Osteoblast (primary cell): ENCODE measurements around the gene IL27RA. TPM values are rescaled to one million over a fixed set of nuclear protein-coding genes. Genes with fewer than 3 reads are reported as not detected.

ENCODE experiments used
- DNase-seq: peaks from one replicate; pipeline ENCODE4 v3.0.0; 2011; ENCODE audit warnings: low spot score, mixed read lengths; ENCODE audit not compliant: insufficient read length; ENCODE audit errors: missing footprints
- H2AFZ ChIP-seq: 2 replicates; pipeline ENCODE4 v1.6.0; 2011; ENCODE audit warnings: mild to moderate bottlenecking, low read length
- H3K27ac ChIP-seq: 2 replicates; pipeline ENCODE4 v1.5.1; 2011; ENCODE audit warnings: mild to moderate bottlenecking, low read depth, low read length, moderate library complexity
- H3K27me3 ChIP-seq: 2 replicates; pipeline ENCODE4 v1.6.0; 2012; ENCODE audit warnings: mild to moderate bottlenecking, control low read depth, inconsistent platforms, low read length, moderate library complexity; ENCODE audit not compliant: insufficient read depth
- H3K36me3 ChIP-seq: 2 replicates; pipeline ENCODE4 v1.5.1; 2011; ENCODE audit warnings: mild to moderate bottlenecking, low read length, control low read depth, moderate library complexity; ENCODE audit not compliant: insufficient read depth
- H3K4me1 ChIP-seq: 2 replicates; pipeline ENCODE4 v1.5.1; 2011; ENCODE audit warnings: mild to moderate bottlenecking, low read length, control low read depth, moderate library complexity; ENCODE audit not compliant: insufficient read depth
- H3K4me2 ChIP-seq: 2 replicates; pipeline ENCODE4 v1.6.0; 2011; ENCODE audit warnings: mild to moderate bottlenecking, low read length; ENCODE audit not compliant: insufficient read depth
- H3K4me3 ChIP-seq: fragments of 200-600 bp; sonication (generic); 3 replicates; pipeline ENCODE4 v1.5.1; 2012; ENCODE audit warnings: mild to moderate bottlenecking, low read length, inconsistent platforms; ENCODE audit not compliant: insufficient read depth
- H3K79me2 ChIP-seq: 2 replicates; pipeline ENCODE4 v1.6.0; 2012; ENCODE audit warnings: mild to moderate bottlenecking, low read length, control low read depth, inconsistent platforms; ENCODE audit not compliant: insufficient read depth
- H3K9me3 ChIP-seq: 2 replicates; pipeline ENCODE4 v1.5.1; 2011; ENCODE audit warnings: low read depth, low read length, control low read depth
- H4K20me1 ChIP-seq: 2 replicates; pipeline ENCODE4 v1.6.0; 2012; ENCODE audit warnings: mild to moderate bottlenecking, low read length, control low read depth; ENCODE audit not compliant: insufficient read depth
- CTCF ChIP-seq: IDR thresholded peaks from 2 replicates; pipeline ENCODE4 v1.5.1; 2011; ENCODE audit warnings: mild to moderate bottlenecking, low read depth, low read length, moderate library complexity; ENCODE audit errors: extremely low read depth
- total RNA-seq: library from RNA; depleted of rRNA; stranded (reverse); fragments of >200 nt; gene quantifications from 2 replicates; pipeline ENCODE4 v1.2.3, GENCODE V29; 2012

Gene IL27RA
- total RNA-seq, 1 donor = 1.1 TPM

DNA sequence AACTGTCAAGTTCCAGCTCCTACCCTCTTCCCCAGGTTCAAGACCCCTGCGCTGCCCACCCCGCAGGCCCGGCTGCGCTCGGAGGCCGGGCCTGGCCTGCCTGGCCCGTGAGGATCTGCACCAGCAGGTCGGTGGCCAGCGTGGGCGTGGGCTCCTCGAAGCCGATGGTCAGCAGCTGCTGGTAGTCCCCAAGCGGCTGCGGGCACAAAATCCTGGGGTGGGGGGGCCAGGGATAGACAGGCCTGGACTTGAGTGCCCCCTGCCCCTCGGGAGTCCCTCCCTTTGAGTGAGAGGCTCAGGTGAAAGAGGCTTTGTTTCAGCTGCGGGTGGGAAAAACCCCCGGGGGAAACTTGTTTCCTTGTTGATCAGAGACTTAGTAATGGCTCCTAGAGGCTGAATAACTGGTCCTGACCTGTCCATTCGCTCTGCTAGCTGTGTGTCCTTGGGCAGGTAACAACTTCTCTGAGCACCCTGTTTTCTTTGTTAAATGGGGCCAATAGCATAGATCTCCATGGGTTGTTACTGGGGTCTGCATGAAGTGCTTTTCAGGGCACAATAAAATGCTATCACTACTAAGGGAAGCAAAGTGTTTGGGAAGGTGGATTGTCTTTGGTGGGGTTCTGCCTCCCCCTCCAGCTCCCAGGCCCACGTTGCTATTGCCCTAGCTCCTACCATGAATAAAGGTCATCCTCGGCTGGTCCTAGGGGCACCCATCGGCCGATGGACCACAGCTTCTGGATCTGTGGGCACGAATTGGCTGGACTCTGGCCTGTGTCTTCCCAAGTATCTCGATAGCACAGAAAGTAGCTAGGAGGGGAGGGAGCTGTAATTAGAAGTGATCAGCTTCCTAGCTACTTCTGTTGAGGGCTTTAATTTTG lies 50.5 kb downstream of the IL27RA start:
- TF ChIP-seq CTCF = no peak
- Histone ChIP-seq H2AFZ (peak overlapping the region; percentile 79), H3K36me3 (no peaks in the 10 kb centered on the region), H3K4me3 (peak overlapping the region; percentile 81), H3K4me1 (peaks cover 17% of the 10 kb centered on the region), H4K20me1 (no peaks in the 10 kb centered on the region), H3K27me3 (no peaks in the 10 kb centered on the region), H3K79me2 (peaks cover 11% of the 10 kb centered on the region), H3K4me2 (peak overlapping the region; percentile 90), H3K27ac (peak overlapping the region; percentile 71), H3K9me3 (no peaks in the 10 kb centered on the region)
- peak; percentile 96 for DNase-seq

DNA sequence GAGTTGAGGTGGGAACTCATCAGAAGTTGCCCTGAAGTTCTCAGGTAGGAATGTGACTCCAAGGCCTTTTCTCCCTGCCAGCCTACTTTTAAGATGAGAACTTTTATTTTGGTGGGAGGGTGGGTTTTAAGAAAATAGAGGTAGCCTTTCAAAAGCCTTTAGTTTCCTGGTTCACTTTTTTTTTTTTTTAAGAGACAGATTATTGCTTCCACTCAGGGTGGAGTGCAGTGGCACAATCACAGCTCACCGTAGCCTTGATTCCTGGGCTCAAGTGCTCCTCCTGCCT lies 51.1 kb downstream of the IL27RA start:
- Histone ChIP-seq H3K36me3 (peaks cover 4% of the 10 kb centered on the region), H3K79me2 (peaks cover 11% of the 10 kb centered on the region), H3K27me3 (no peaks in the 10 kb centered on the region), H3K4me1 (peaks cover 17% of the 10 kb centered on the region), H4K20me1 (no peaks in the 10 kb centered on the region), H2AFZ (no peak overlapping the region), H3K27ac (no peak overlapping the region), H3K9me3 (no peaks in the 10 kb centered on the region), H3K4me3 (peak overlapping the region; percentile 81), H3K4me2 (peak overlapping the region; percentile 90)
- TF ChIP-seq CTCF = no peak
- no peak for DNase-seq

- TF ChIP-seq CTCF = no peak
Measured at GRCh38 chr19:14085309-14085995, 53.9 kb downstream of the IL27RA start, which contains the start of gene C19orf67. Gene C19orf67 (minus strand): TSS chr19:14085783. CDS start chr19:14085627, 156 bp downstream.

GRCh38 chr19:14086098-14086497 lies 54.5 kb downstream of the IL27RA start:
- Histone ChIP-seq H3K27me3 (no peaks in the 10 kb centered on the region), H3K4me1 (peaks cover 11% of the 10 kb centered on the region), H3K27ac (no peak overlapping the region), H3K9me3 (no peaks in the 10 kb centered on the region), H3K4me2 (no peak overlapping the region), H4K20me1 (peaks cover 12% of the 10 kb centered on the region), H3K4me3 (no peak overlapping the region), H3K79me2 (peaks cover 8% of the 10 kb centered on the region), H3K36me3 (peaks cover 14% of the 10 kb centered on the region), H2AFZ (no peak overlapping the region)
- DNase-seq = no peak
- TF ChIP-seq CTCF = no peak

More at GRCh38 chr19:14085309-14085995, 53.9 kb downstream of the IL27RA start, which contains the start of gene C19orf67:
- peaks cover 12% of the 10 kb centered on the region for H4K20me1 ChIP-seq
- H3K27me3 ChIP-seq = no peaks in the 10 kb centered on the region
- peaks cover 14% of the 10 kb centered on the region for H3K4me1 ChIP-seq
- H3K9me3 ChIP-seq = no peaks in the 10 kb centered on the region
- H3K4me3 ChIP-seq = no peak within 1 kb of the TSS
- DNase-seq = peak; percentile 82
- no peak within 1 kb of the TSS for H3K4me2 ChIP-seq
- no peak within 1 kb of the TSS for H2AFZ ChIP-seq
- H3K36me3 ChIP-seq = peaks cover 14% of the 10 kb centered on the region
- no peak within 1 kb of the TSS for H3K27ac ChIP-seq
- H3K79me2 ChIP-seq = peaks cover 8% of the 10 kb centered on the region
